Activated T-helper 1 cell treated with Interleukin-2 at 50 U/mL for 16 hours (primary cell): ENCODE results near the gene ANKS1B.
"Not testable (repeated sequence)": the region's sequence is repeated elsewhere in the genome, so short reads cannot be mapped to it uniquely, and the experiment has no call there.

ENCODE experiments used
- DNase-seq: peaks from one replicate; pipeline ENCODE4 v3.0.0-alpha.2; 2020; ENCODE audit warnings: low read depth

The ANKS1B gene

GRCh38 chr12:99004799-99005466 lies 979.8 kb downstream of the ANKS1B start:
- no peak for DNase-seq

DNA sequence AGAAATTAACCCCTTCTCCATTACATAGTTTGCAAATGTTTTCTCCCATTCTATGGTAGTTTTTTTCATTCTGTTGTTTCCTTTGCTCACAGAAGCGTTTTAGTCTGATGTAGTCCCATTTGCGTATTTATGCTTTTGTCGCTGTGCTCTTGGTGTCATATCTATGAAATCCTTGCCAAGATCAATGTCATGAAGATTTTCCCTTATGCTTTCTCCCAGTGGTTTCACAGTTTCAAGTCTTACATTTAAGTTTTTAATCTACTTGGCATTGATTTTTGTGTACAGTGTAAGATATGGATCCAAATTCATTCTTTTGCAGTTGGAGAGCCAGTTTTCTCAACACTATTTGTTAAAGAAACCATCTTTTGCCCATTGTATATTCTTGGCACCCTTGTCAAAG lies 982.0 kb downstream of the ANKS1B start:
- no peak for DNase-seq

GRCh38 chr12:99002156-99002555 lies 982.6 kb downstream of the ANKS1B start:
- DNase-seq: no peak

- DNase-seq: no peak
Observed at GRCh38 chr12:98999559-98999958, 985.2 kb downstream of the ANKS1B start.

DNA sequence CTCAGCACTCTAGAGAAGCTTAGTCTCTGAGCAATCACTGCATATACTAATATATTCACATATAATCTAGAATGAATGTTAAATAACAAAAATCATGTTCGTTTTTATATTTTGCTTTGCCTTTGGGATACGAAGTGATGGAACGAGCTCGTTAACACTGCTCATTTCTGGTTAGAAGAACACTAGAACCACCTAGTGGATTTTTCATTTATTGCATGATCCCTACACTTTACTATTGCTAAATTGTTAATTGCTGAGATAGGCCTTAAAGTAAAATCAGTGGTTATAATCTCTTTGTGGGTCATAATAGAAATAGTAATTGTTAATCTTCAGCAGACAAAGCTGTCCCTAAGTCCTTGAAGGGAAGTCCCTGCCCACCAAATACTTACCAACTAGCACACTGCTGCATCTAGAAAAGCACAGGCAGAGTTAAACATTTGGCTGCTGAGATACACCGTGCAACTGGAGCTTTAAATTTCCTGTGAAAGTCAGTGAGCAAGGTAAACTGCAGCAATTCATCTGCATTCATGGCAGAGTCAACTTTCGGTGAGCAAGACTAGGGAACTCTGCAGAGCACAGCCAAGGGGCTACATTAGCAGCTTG lies 985.9 kb downstream of the ANKS1B start:
- no peak for DNase-seq

DNA sequence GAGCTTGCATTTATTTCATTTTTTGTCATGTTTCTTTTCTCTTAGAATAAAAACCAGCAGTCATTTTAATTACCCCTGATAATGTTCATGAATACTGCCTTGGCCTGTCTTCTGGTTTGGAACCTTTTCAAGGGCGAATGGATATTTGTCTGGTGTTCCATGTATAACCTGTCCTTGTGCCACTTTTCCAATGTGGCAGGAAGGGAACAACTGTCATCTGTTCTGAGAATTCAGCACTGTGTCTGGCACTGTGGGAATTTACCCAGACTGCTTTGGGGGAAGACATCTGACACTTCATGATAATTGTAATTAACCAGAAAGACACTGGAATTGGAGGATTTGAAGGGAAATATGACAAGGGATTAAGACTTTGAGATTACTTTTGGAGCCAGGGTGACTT lies 986.8 kb downstream of the ANKS1B start:
- DNase-seq: no peak

DNA sequence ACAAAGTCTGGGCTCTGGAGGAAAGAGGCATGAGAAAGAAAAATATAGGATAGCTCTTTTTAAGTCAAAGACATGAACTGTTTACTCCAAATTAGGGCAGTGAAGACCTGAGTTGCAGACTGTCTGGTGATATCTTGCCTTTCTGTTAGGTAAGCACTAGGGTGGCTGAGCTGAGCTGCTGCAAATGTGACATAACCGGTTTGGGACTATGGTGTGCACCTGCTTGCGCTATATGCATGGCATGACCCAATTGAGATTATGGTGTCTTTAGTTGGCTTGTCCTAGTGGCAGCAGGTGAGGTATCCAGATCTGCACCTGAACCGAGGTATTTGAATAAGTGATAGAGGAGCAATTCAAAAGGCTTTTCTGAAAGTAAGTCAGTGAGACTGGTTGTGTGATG lies 994.1 kb downstream of the ANKS1B start:
- no peak for DNase-seq

DNA sequence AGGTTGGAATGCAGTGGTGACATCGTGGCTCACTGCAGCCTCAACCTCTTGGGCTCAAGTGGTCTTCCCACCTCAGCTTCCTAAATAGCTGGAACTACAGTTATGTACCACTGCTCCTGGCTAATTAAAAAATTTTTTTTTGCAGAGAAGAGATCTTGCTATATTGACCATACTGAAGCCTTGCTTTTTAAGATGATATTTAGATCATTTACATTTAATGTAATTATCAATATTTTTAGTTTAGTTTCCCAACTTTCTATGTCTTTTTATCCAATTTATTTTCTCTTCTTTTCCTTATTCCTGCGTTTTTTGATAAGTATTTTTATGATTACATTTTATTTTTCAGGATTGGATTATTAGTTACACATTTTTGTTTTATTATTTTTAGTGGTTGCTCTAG lies 999.6 kb downstream of the ANKS1B start:
- no peak for DNase-seq

DNA sequence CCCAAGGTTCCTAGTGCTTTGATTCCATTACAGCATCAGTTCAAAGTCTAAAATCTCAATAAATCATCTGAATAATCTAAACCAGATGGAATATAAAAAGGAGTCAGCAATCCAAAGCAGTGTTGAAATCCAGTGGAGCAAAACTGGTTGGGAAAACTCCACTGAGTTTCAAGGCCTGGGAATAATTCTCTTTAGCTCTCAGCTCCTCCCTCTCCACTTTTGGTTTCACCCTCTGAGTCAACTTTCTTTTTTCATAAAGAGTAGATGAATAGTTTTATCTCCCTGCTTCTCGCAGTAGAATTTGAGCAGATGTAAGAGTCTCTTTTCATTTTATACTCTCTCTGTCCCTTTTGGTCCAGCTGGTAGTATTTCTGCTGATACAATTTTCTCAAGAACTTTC lies 1001.1 kb downstream of the ANKS1B start:
- no peak for DNase-seq

GRCh38 chr12:98980508-98980907 lies 1004.2 kb downstream of the ANKS1B start:
- no peak for DNase-seq

- no peak for DNase-seq
Observed at GRCh38 chr12:98977186-98977585, 1007.5 kb downstream of the ANKS1B start.

GRCh38 chr12:98974767-98975381 lies 1009.9 kb downstream of the ANKS1B start:
- no peak for DNase-seq

GRCh38 chr12:98973395-98973794 lies 1011.3 kb downstream of the ANKS1B start:
- no peak for DNase-seq

DNA sequence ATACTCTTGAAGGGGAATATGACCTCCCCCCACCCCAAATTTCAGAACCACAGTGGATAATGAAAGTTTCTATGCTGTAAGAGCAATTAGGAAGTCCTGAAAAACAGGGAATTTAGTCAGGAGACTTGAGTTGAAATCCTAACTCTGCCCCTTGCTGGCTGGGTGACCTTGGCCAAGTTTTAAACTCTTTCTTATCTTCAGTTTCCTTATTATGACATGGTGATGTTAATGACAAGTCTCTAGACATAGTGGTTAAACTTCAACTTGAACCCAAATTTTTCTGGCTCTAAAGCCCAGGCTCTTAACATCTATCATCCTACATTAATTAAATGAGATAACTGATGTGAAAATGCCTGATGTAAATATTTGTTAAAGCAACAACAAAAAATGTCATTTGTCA lies 1013.8 kb downstream of the ANKS1B start:
- DNase-seq: no peak

- no peak for DNase-seq
Observed at GRCh38 chr12:98970210-98970609, 1014.5 kb downstream of the ANKS1B start.

DNA sequence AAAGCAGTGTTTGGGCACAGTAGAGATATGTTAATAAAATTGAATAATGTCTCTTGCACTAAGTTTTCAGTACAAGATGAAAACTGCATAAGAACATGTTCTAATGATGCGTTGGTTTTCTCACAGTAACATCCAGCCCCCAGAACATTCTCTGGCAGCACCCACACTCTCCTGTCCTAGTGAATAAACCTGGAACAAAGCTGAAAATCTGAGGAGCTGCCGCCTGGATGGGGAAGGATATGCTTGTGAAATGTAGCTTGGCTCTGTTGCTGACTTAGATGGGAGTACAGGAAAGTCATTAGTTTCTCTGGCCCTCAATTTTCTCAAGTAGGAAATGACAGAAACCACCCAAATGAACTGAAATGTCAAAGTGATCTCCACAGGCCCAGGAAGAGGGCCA lies 1015.8 kb downstream of the ANKS1B start:
- DNase-seq: no peak

GRCh38 chr12:98957135-98957534 lies 1027.6 kb downstream of the ANKS1B start:
- DNase-seq: not testable (repeated sequence)

DNA sequence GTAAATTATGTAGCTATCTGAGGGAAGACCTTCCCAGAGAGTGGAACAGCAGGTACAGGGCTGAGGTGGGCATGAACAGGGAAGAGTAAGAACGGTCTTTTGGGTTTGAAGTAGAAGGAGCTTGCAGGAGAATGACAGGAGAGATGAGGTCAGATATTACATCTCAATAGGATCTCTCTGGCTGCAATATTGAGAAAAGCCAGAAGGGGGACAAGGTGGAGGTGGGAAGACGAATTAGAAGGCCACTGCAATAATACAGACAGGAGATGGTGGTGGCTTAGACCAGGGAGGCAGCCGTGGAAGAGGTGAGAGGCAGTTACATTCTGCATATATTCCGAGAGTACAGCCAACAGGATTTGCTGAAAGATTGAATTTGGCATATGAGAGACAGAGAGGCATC lies 1029.5 kb downstream of the ANKS1B start:
- no peak for DNase-seq

- no peak for DNase-seq
Observed at GRCh38 chr12:98954506-98954905, 1030.2 kb downstream of the ANKS1B start.

DNA sequence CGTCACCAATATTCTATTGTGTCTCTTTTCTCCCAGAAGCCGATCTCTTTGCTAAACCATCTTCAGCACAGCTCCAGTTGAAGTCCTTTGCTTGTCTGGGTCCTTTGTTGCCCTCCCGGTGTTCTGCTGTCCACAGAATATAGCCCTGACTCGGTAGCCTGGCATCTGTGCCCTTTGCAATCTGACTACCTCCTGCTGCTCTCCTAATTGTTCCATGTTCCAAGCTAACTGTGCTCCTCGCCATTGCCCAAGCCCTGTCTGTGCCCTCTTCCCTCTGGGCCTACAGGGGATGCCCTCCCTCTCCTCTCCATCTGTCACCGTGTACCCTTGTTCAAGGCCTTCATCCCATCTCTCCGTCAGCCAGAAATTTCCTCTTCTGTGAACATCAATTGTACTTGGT lies 1033.3 kb downstream of the ANKS1B start:
- DNase-seq: no peak

DNA sequence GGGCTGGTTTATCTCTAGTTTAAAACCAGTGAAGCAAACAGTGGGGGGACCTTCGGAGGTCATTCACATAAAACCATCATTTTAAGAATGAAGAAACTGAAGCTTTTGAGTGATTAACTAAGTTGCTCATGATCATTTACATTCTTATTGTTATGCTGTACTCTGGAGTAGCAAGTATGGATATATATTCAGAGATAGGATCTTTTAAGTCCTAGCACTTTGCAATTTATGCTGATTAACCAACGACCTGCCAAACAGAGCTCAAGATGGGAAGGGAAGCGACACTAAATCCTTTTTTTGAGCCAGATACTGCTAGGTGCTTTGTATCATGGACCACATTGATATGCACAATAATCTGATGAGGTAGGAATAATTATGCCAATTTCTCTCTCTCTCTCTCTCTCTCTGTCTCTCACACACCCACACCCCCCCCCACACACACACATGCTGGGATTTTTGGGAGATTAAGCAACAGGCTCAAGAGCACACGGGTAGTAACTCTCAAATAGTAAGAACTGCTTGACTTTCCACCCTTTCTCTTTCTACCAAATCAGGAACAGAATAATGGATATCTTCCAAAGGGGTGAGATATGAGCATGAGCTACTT lies 1036.3 kb downstream of the ANKS1B start:
- no peak for DNase-seq

- no peak for DNase-seq
Observed at GRCh38 chr12:98945864-98946263, 1038.9 kb downstream of the ANKS1B start.

DNA sequence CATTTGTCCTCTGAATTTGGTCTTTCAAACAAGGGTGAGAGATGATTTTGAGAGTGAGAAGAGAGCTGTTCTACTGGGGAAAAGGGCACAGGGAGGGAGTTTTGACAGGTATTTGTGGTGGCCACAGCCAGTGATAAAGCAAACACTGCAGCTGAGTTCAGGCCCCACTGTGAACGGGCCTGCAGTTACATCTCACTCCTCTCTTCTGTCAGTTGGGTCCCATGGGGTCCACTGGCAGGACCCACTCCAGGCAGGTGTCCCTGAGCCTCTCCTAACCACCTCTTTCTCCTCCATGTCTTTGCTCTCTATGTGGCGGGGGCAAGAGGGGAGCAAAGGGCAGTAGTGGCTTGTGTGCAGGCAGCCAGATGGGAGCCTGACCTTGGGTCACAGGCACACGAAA lies 1044.8 kb downstream of the ANKS1B start:
- DNase-seq: no peak
